ACC112 (cell line): ENCODE measurements around the gene LRRFIP1.
"Not testable (repeated sequence)": the region's sequence is repeated elsewhere in the genome, so short reads cannot be mapped to it uniquely, and the experiment has no call there.

Source experiments
- H2AFZ ChIP-seq: fragments of 200-600 bp; sonication (generic); one replicate; pipeline ENCODE4 v1.6.0; 2017; ENCODE audit warnings: antibody characterized with exemption, low read length; ENCODE audit not compliant: unreplicated experiment
- H3K27ac ChIP-seq: fragments of 200-600 bp; sonication (generic); 2 replicates; pipeline ENCODE4 v1.5.1; 2014; ENCODE audit warnings: low read depth, mild to moderate bottlenecking, antibody characterized with exemption, low read length, moderate library complexity
- H3K27me3 ChIP-seq: fragments of 200-600 bp; sonication (generic); 2 replicates; pipeline ENCODE4 v1.6.1; 2014; ENCODE audit warnings: mild to moderate bottlenecking, antibody characterized with exemption, low read length, moderate library complexity, mixed read lengths; ENCODE audit not compliant: insufficient read depth
- H3K36me3 ChIP-seq: fragments of 200-600 bp; sonication (generic); 2 replicates; pipeline ENCODE4 v1.6.1; 2016; ENCODE audit warnings: mild to moderate bottlenecking, antibody characterized with exemption, low read length, moderate library complexity, mixed read lengths; ENCODE audit not compliant: insufficient read depth
- H3K4me1 ChIP-seq: fragments of 200-600 bp; sonication (generic); one replicate; pipeline ENCODE4 v1.6.1; 2016; ENCODE audit warnings: low read length, mixed read lengths; ENCODE audit not compliant: insufficient read depth, unreplicated experiment, control insufficient read depth
- H3K4me3 ChIP-seq: fragments of 200-600 bp; sonication (generic); 2 replicates; pipeline ENCODE4 v1.5.1; 2014; ENCODE audit warnings: mild to moderate bottlenecking, low read depth, low read length
- H3K79me2 ChIP-seq: fragments of 200-600 bp; sonication (generic); one replicate; pipeline ENCODE4 v1.6.0; 2016; ENCODE audit warnings: low read length; ENCODE audit not compliant: control insufficient read depth, unreplicated experiment, insufficient read depth

Gene LRRFIP1

GRCh38 chr2:237660381-237660900 lies 33.1 kb downstream of the LRRFIP1 start:
- peaks cover 6% of the 10 kb centered on the region for H3K4me1 ChIP-seq
- H3K27ac ChIP-seq: no peak overlapping the region
- no peak overlapping the region for H2AFZ ChIP-seq

GRCh38 chr2:237661270-237661669 lies 33.9 kb downstream of the LRRFIP1 start:
- no peak overlapping the region for H3K27ac ChIP-seq
- H3K4me1 ChIP-seq: peaks cover 6% of the 10 kb centered on the region

More at GRCh38 chr2:237660381-237660900, 33.1 kb downstream of the LRRFIP1 start:
- no peaks in the 10 kb centered on the region for H3K79me2 ChIP-seq
- H3K36me3 ChIP-seq: no peaks in the 10 kb centered on the region
- no peaks in the 10 kb centered on the region for H3K27me3 ChIP-seq
- no peak overlapping the region for H3K4me3 ChIP-seq

GRCh38 chr2:237661799-237662328 lies 34.5 kb downstream of the LRRFIP1 start:
- no peaks in the 10 kb centered on the region for H3K27me3 ChIP-seq
- H3K27ac ChIP-seq: no peak overlapping the region
- H3K79me2 ChIP-seq: no peaks in the 10 kb centered on the region
- H3K4me3 ChIP-seq: no peak overlapping the region
- H3K36me3 ChIP-seq: no peaks in the 10 kb centered on the region
- no peak overlapping the region for H2AFZ ChIP-seq
- peaks cover 6% of the 10 kb centered on the region for H3K4me1 ChIP-seq

More at GRCh38 chr2:237661270-237661669, 33.9 kb downstream of the LRRFIP1 start:
- Histone ChIP-seq H3K27me3 (no peaks in the 10 kb centered on the region), H2AFZ (no peak overlapping the region), H3K36me3 (no peaks in the 10 kb centered on the region), H3K4me3 (no peak overlapping the region), H3K79me2 (no peaks in the 10 kb centered on the region)

- Histone ChIP-seq H3K4me1 (peaks cover 6% of the 10 kb centered on the region), H2AFZ (no peak overlapping the region), H3K79me2 (no peaks in the 10 kb centered on the region), H3K4me3 (no peak overlapping the region), H3K36me3 (no peaks in the 10 kb centered on the region), H3K27ac (0 out of 2 replicates have a peak overlapping the region, but pooled peaks have one; percentile 7), H3K27me3 (no peaks in the 10 kb centered on the region)
Observed at GRCh38 chr2:237662671-237663093, 35.3 kb downstream of the LRRFIP1 start.

- no peaks in the 10 kb centered on the region for H3K27me3 ChIP-seq
- H2AFZ ChIP-seq: no peak overlapping the region
- H3K27ac ChIP-seq: no peak overlapping the region
- H3K79me2 ChIP-seq: no peaks in the 10 kb centered on the region
- H3K4me1 ChIP-seq: peaks cover 6% of the 10 kb centered on the region
- no peaks in the 10 kb centered on the region for H3K36me3 ChIP-seq
- no peak overlapping the region for H3K4me3 ChIP-seq
Observed at GRCh38 chr2:237663517-237664110, 36.2 kb downstream of the LRRFIP1 start.

- H3K79me2 ChIP-seq: no peaks in the 10 kb centered on the region
- no peaks in the 10 kb centered on the region for H3K36me3 ChIP-seq
- H3K4me3 ChIP-seq: no peak overlapping the region
- H3K27ac ChIP-seq: no peak overlapping the region
- H3K4me1 ChIP-seq: peaks cover 7% of the 10 kb centered on the region
- H3K27me3 ChIP-seq: no peaks in the 10 kb centered on the region
- H2AFZ ChIP-seq: no peak overlapping the region
Observed at GRCh38 chr2:237664151-237664550, 36.8 kb downstream of the LRRFIP1 start.

- H3K79me2 ChIP-seq: no peaks in the 10 kb centered on the region
- H3K27ac ChIP-seq: no peak overlapping the region
- no peak overlapping the region for H3K4me3 ChIP-seq
- H3K4me1 ChIP-seq: peaks cover 23% of the 10 kb centered on the region
- no peaks in the 10 kb centered on the region for H3K36me3 ChIP-seq
- no peak overlapping the region for H2AFZ ChIP-seq
- H3K27me3 ChIP-seq: no peaks in the 10 kb centered on the region
Observed at GRCh38 chr2:237665713-237666143, 38.3 kb downstream of the LRRFIP1 start.

- no peaks in the 10 kb centered on the region for H3K36me3 ChIP-seq
- peaks cover 27% of the 10 kb centered on the region for H3K4me1 ChIP-seq
- H3K27ac ChIP-seq: no peak overlapping the region
- no peaks in the 10 kb centered on the region for H3K27me3 ChIP-seq
- no peaks in the 10 kb centered on the region for H3K79me2 ChIP-seq
- H3K4me3 ChIP-seq: no peak overlapping the region
- H2AFZ ChIP-seq: no peak overlapping the region
Observed at GRCh38 chr2:237666606-237667005, 39.2 kb downstream of the LRRFIP1 start.

GRCh38 chr2:237667050-237667576 lies 39.7 kb downstream of the LRRFIP1 start:
- H3K4me1 ChIP-seq: peaks cover 27% of the 10 kb centered on the region

GRCh38 chr2:237667893-237668292 lies 40.5 kb downstream of the LRRFIP1 start:
- Histone ChIP-seq H3K4me1 (peaks cover 20% of the 10 kb centered on the region), H3K27ac (no peak overlapping the region), H3K4me3 (no peak overlapping the region), H2AFZ (no peak overlapping the region), H3K27me3 (no peaks in the 10 kb centered on the region), H3K79me2 (no peaks in the 10 kb centered on the region), H3K36me3 (no peaks in the 10 kb centered on the region)

More at GRCh38 chr2:237667050-237667576, 39.7 kb downstream of the LRRFIP1 start:
- H3K27ac ChIP-seq, H3K36me3 ChIP-seq, H2AFZ ChIP-seq, H3K4me3 ChIP-seq, H3K79me2 ChIP-seq, H3K27me3 ChIP-seq: not testable (repeated sequence)

GRCh38 chr2:237668440-237668839 lies 41.1 kb downstream of the LRRFIP1 start:
- H3K36me3 ChIP-seq: no peaks in the 10 kb centered on the region
- peaks cover 24% of the 10 kb centered on the region for H3K4me1 ChIP-seq
- H3K27me3 ChIP-seq: no peaks in the 10 kb centered on the region
- H3K4me3 ChIP-seq: no peak overlapping the region
- H3K27ac ChIP-seq: no peak overlapping the region
- H2AFZ ChIP-seq: no peak overlapping the region
- no peaks in the 10 kb centered on the region for H3K79me2 ChIP-seq
